ENCODE results near the gene KCNQ1. TPM values are rescaled to one million over a fixed set of nuclear protein-coding genes. Genes with fewer than 3 reads are reported as not detected.

KCNQ1 gene
- total and polyA plus RNA-seq, 8 donors, result 7.1 to 37.7 (median 9.9) TPM

DNA sequence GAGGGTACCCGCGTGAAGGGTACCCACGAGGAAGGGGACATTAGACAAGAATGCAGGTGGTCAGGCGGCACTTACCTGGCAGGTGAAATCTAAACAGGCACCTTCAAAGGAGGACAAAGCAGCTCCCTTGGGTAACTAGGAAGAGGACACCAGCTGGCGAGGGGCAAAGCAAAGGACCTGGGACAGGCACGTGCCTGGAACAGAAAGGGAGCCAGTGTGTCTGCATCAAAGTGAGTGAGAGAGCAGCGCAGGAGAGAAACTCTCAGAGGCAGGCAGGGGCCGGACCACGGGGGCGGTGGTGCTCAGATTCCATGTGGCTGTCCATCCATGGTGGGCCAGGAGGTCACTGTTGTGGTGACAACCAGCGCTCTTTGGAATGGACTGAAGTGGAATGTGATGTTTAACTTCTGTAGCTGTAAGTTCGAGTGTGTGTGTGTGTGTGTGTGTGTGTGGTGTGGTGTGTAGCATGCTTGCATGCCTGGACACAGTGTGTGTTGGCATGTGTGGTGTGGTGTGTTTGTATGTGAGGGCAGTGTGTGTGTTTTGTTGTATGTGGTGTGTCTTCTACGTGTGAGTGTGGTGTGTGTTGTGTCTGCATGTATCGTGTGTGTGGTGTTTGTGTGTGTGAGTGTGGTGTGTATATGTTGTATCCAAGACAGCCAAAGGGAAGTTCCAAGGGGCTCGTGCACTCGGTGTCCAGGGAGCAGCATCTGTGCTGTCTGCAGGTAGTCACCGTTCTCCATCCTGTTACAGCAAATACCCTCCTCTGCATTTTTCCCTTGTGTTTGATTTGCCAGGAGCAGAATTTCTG is 354.3 kb downstream of the KCNQ1 start:
- peak in 1 of 4 donors; percentile 73 for DNase-seq
- Histone ChIP-seq H3K27ac (no peak overlapping the region), H3K9me3 (no peaks in the 10 kb centered on the region), H3K4me3 (no peak overlapping the region), H3K27me3 (no peaks in the 10 kb centered on the region), H3K4me1 (no peaks in the 10 kb centered on the region), H3K36me3 (no peaks in the 10 kb centered on the region)
- intact Hi-C loops (cut with DNase I), result no loop called here
- no peak for ATAC-seq
- TF ChIP-seq CTCF (IDR thresholded peaks at IDR 0.05), result no peak

GRCh38 chr11:2799881-2800654 is 355.3 kb downstream of the KCNQ1 start:
- no peak for ATAC-seq
- H3K27me3 ChIP-seq, result no peaks in the 10 kb centered on the region
- H3K9me3 ChIP-seq, result no peaks in the 10 kb centered on the region
- intact Hi-C loops (cut with DNase I), result no loop called here
- H3K36me3 ChIP-seq, result no peaks in the 10 kb centered on the region
- H3K4me3 ChIP-seq, result no peak overlapping the region
- DNase-seq, result peak in 1 of 4 donors; percentile 37
- no peak overlapping the region for H3K27ac ChIP-seq
- H3K4me1 ChIP-seq, result no peaks in the 10 kb centered on the region
- no peak for TF ChIP-seq CTCF (IDR thresholded peaks at IDR 0.05)

DNA sequence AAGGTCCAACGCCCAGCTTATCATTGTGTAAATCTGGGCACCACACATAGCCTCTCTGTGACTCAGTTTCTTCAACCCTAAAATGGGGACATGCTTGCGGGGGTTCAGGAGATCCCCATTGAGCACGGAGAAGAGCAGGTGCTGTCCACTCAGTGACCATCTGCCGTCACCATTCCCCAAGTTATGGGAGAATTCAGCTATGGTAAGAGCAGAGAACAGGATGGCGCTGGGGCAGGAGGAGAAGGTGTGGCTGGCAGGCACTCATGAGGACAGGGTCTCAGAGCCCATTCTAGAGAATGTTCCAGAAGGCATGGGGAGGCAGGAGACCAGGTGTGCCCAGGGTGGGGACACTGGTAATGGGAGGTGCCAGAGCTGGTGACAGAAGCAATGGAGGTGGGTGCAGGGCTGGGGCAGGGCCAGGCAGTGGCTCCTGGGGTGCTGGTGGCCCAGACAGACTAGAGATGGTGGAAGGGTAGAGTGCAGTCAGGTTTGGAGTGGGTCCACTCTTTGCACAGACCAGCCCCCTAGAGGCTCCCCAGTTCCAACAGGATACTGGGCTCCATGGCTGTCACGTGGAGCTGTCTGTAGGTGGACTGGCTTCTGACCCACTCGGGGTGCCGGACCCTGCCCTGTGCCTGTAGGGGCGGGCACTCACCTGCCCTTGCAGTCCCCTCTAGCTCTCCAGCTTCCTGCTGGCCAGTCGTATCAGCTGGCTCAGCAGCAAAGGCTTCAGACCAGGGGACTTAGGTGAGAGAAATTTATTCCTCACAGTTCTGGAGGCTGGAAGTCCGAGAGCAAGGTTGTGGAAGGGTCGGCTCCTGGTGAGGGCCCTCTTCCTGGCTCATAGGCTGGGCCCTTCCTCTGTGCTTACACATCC is 356.1 kb downstream of the KCNQ1 start:
- Histone ChIP-seq H3K4me1 (no peaks in the 10 kb centered on the region), H3K4me3 (no peak overlapping the region), H3K27me3 (no peaks in the 10 kb centered on the region), H3K9me3 (no peaks in the 10 kb centered on the region), H3K36me3 (no peaks in the 10 kb centered on the region), H3K27ac (no peak overlapping the region)
- intact Hi-C loops (cut with DNase I), result no loop called here
- TF ChIP-seq CTCF (IDR thresholded peaks at IDR 0.05), result no peak
- DNase-seq (peak in 1 of 4 donors; percentile 38), ATAC-seq (no peak)

DNA sequence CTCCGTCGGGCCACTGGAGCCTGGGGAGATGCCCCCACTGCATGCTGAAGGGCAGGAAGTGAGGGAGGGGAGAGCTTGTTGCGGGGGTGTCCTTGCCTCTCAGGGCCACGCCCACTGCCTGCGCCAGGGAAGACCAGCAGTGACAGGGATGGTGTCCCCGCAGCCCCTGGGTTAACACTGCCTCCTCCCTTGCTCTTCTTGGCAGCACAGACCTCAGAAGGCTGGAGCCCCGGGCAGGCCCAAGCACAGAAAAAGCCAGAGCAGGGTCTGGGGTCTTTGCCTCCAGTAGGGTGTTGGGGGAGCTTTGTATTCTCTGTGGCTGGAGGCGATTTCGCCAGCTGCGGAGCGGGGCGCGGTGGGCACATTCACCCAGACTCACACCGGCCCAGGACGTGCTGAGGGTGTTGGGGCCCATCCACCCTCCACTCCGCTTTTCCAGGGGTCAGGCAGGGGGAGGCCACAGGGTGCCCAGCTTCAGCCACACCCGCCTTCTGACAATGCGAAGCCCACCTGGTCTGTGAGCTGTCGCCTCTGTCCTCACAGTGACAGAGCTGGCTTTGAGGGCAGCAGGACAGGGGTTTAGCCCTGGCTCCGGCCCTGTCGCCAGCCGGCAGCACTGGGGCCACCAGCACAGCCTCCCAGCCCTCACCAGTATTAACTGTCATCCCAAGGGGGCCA is 357.0 kb downstream of the KCNQ1 start:
- DNase-seq (peak in 1 of 4 donors; percentile 62), ATAC-seq (no peak)
- H3K9me3 ChIP-seq, result no peaks in the 10 kb centered on the region
- no peak overlapping the region for H3K27ac ChIP-seq
- H3K36me3 ChIP-seq, result no peaks in the 10 kb centered on the region
- intact Hi-C loops (cut with DNase I), result no loop called here
- H3K4me3 ChIP-seq, result no peak overlapping the region
- TF ChIP-seq CTCF (IDR thresholded peaks at IDR 0.05), result no peak
- peaks cover 0 to 3% of the 10 kb centered on the region in 2 donors for H3K4me1 ChIP-seq
- H3K27me3 ChIP-seq, result no peaks in the 10 kb centered on the region
